Measurements from ENCODE around the gene NEU2.
"Not testable (repeated sequence)": the region's sequence is repeated elsewhere in the genome, so short reads cannot be mapped to it uniquely, and the experiment has no call there.

The NEU2 gene

GRCh38 chr2:233035426-233036161 lies 3.1 kb downstream of the NEU2 start:
- no peak for DNase-seq

DNA sequence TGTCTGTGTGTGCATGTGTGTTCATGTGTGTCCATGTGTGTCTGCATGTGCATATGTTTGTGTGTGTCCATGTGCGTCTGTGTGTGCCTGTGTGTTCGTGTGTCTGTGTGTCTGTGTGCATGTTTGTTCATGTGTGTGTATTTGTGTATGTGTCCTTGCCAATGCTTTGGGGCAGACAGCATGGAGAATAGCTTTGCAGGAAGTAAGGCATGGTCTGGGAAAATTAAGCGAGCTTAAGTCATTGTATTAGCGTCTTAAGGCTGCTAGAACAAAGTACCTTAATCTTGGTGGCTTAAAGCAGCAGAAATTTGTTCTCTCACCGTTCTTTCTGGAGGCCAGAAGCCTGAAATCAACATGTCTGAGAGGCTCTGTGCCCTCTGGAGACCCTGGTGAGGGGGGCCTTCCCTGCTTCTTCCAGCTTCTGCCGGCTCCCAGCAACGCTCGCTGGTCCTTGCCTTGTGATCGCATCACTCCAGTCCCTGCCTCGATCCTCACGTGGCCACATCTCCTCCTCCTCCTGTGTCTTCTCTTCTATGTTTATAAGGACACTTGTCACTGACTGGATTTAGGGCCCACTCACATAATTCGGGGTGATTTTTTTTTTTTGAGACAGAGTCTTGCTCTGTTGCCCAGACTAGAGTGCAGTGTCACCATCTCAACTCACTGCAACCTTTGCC lies 3.8 kb downstream of the NEU2 start:
- no peak for DNase-seq

- DNase-seq, result no peak
These were observed 4.6 kb downstream of the NEU2 start for GRCh38 chr2:233037078-233037477.

- DNase-seq, result no peak
These were observed 6.9 kb downstream of the NEU2 start for GRCh38 chr2:233039212-233039845.

- no peak for DNase-seq
These were observed 7.5 kb downstream of the NEU2 start for GRCh38 chr2:233039846-233040530.

GRCh38 chr2:233040571-233040970 lies 8.1 kb downstream of the NEU2 start:
- no peak for DNase-seq

DNA sequence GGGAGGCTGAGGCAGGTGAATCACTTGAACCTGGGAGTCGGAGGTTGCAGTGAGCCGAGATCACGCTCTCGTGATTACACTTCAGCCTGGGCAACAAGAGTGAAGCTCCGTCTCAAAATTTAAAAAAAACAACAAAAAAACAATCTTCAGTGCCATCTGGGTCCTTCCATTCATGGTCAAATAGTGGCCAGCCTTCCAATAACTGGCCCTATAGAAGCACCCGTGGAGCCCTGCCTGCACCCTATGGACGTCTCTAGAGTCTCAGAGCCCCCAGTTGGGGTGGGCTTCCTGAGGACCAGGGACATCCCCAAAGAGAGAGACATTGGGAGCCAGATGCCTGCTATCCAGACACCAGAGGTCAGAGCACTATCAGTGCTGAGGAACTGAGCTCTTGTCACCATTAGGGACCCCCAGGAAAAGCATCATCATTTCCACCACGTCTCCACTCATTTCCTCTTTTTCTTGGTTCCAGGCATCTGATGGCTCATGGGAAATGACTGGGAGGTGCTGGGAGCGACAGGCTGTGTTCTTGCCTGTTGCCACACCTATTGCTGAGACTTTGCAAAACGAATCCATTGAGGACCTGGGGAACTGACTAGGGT lies 9.4 kb downstream of the NEU2 start:
- DNase-seq, result no peak

DNA sequence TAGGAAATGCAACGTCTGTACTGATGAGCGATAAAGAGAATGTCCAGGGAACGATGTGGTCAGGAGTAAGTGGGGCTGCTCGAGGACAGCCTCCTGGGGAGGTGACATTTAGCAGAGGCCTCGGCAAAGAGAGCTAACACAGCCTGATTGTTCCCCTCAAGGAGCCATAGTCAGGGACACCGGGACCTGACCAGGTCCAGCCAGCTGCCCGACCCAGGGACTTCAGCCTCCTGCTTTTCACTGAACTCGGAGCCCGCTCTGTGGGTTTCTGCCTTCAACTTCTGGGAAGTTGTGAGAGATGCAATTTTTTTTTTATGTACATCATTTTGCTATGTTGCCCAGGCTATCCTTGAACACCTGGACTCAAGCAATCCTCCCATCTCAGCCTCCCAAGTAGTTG lies 10.1 kb downstream of the NEU2 start:
- DNase-seq, result no peak

- DNase-seq, result no peak
These were observed 12.6 kb downstream of the NEU2 start for GRCh38 chr2:233044974-233045605.

DNA sequence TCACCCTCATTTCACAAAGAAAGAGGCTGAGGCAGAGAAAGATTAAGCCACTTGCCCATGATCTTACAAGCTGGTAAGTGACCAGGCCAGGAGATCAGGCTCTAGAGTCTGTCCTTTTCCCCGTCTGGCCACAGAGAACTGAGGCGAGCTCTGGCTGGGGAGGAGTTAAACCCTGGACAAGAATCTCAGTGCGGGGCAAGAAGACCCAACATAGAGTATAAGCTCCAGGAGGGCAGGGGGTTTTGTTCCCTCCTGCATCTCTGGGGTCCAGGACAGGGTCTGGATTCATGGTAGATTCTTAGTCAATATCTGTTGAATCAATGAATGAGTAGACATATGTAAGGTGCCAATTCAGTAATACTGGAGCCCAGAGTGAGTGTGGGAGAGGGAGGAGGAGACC lies 14.7 kb downstream of the NEU2 start:
- DNase-seq, result no peak

GRCh38 chr2:233047667-233048066 lies 15.2 kb downstream of the NEU2 start:
- no peak for DNase-seq

DNA sequence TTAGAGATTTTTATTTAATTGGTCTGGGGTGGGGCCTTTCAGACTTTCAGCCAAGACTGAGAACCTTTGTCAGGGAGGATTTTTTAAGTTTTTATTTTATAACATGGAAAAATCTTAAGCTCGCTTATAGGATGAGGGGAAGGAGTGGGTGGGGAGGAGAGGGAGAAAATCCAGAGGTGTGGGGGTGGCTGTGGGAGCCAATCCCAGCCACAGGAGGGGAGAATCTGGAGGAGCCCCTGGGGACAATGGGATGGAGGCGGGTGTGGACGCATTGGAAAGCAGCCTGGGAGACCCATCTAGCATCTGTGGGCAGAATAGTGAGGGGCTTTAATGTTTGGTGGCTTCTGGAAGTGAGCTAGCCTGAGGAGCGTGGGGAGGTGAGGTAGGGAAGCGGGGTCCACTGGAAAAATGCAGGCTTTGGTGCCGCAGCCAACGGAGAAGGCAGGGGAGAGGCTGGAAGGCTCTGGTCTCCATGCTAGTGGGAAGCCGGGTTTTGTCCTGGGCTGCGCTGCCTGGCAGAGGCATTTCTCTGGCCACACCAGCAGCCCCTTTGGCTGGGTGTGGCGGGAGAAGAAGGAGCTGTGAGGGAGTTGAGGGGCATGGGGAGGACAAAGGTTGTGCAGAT lies 16.2 kb downstream of the NEU2 start:
- no peak for DNase-seq

DNA sequence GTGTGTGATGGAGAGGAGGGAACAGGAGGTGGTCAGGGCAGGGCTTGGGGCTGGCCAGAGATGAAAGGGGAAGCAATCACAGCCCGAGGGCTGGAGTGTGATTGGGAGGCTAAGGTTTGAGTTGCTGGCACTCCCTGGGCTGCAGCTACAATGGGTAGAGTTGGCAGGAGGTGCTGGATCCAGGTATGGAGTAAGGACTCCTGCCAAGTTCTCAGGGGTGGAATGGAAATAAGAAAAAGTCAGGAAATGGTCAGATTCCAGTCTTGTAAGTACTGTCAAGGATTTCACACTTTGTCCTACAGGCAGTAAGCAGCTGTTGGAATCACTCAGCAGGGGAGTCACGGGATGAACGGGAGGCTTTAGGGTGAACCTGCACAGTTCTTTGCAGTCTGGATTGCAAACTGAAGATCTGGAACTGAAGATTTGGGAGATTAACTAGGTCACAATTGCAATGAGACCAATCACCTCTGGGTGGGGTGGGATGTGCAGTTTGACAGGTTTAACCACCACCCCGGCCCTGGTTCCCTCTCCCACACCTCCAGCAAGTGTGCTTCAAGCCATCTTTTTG lies 16.8 kb downstream of the NEU2 start:
- no peak for DNase-seq

DNA sequence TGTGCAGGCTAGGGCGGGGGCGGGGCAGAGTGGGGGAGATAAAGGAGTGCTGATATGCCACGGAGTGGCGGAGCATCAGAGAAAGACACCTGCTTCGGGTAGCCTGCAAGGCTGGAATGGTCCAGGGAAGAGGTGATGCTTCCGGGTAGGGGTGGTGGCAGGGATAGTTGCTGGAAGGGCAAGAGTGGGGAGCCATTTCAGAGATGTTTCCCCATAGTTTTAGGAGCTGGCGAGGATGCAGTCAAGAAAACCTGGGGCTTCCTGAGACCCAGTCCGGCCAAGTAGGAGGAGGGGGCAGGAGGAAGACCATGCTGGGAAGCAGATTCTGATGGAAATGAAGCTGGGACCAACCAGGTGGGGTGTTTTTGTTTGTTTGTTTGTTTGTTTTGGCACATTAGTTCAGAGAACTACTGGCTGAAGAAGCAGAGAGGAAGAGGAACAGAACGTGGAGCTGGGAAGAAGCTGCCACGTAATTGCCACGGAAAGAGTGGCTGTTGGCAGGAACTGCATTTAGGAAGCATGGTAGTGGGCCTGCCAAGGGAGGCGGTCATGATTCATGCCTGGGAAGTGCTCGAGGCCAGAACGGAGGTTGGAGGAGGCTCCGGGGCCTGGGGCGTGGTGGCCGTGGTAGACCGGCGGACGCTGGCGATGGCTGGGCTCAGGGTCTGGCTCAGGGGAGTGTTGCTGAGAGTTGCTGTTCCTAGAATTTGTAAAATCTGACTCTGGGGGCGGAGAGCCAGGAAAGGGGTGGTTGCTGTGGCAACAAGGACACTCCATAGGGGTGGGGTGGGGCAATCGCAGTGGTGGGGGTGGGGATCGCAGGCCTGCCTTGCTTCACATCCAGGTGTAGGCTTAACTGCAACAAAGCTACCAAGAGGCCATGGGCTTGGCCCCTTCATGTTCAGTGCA lies 19.0 kb downstream of the NEU2 start:
- DNase-seq, result no peak

- not testable (repeated sequence) for DNase-seq
These were observed 20.0 kb downstream of the NEU2 start for GRCh38 chr2:233052517-233052916.

- no peak for DNase-seq
These were observed 21.7 kb downstream of the NEU2 start for GRCh38 chr2:233053928-233054784.

- DNase-seq, result no peak
These were observed 22.9 kb downstream of the NEU2 start for GRCh38 chr2:233055362-233055761.

- DNase-seq, result no peak
These were observed 24.6 kb downstream of the NEU2 start for GRCh38 chr2:233056961-233057605.
